GM23338 (cell line): ENCODE data around the gene STAT5B. TPM values are rescaled to one million over a fixed set of nuclear protein-coding genes. Genes with fewer than 3 reads are reported as not detected.

Experiments
- ATAC-seq: fragments of 200-7000 bp; cut with Tn5 transposase; 3 replicates; pipeline ENCODE4 v1.9.1; 2020
- DNase-seq: peaks from one replicate; pipeline ENCODE4 v3.0.0-alpha.2; 2015; ENCODE audit warnings: low spot score
- H2AFZ ChIP-seq: fragments of 200-600 bp; sonication (generic); 2 replicates; pipeline ENCODE4 v1.8.0; 2016; ENCODE audit warnings: antibody characterized with exemption, mild to moderate bottlenecking, moderate library complexity
- H3F3A ChIP-seq: fragments of 200-600 bp; sonication (generic); replicated peaks from 2 replicates; pipeline ENCODE4 v1.8.0; 2017; ENCODE audit warnings: antibody characterized with exemption, mixed run types, low read depth
- H3K27ac ChIP-seq: fragments of 200-600 bp; sonication (generic); 2 replicates; pipeline ENCODE4 v1.6.1; 2016; ENCODE audit warnings: low read depth
- H3K27me3 ChIP-seq: fragments of 200-600 bp; sonication (generic); 2 replicates; pipeline ENCODE4 v1.8.0; 2016; ENCODE audit warnings: mild to moderate bottlenecking, mixed run types, moderate library complexity; ENCODE audit not compliant: insufficient read depth
- H3K36me3 ChIP-seq: fragments of 200-600 bp; sonication (generic); 2 replicates; pipeline ENCODE4 v1.8.0; 2016; ENCODE audit warnings: mild to moderate bottlenecking; ENCODE audit not compliant: insufficient read depth
- H3K4me1 ChIP-seq: fragments of 200-600 bp; sonication (generic); 2 replicates; pipeline ENCODE4 v1.8.0; 2016; ENCODE audit warnings: mild to moderate bottlenecking, moderate library complexity; ENCODE audit not compliant: insufficient read depth
- H3K4me2 ChIP-seq: fragments of 200-600 bp; sonication (generic); 2 replicates; pipeline ENCODE4 v1.7.1; 2017; ENCODE audit warnings: mixed run types
- H3K4me3 ChIP-seq: fragments of 200-600 bp; sonication (generic); 2 replicates; pipeline ENCODE4 v1.6.1; 2016; ENCODE audit warnings: mixed run types
- H3K79me2 ChIP-seq: fragments of 200-600 bp; sonication (generic); replicated peaks from 2 replicates; pipeline ENCODE4 v1.8.0; 2017; ENCODE audit warnings: mild to moderate bottlenecking; ENCODE audit not compliant: insufficient read depth
- H3K9me2 ChIP-seq: fragments of 200-600 bp; sonication (generic); 2 replicates; pipeline ENCODE4 v1.8.0; 2017; ENCODE audit not compliant: insufficient read depth
- H4K20me1 ChIP-seq: fragments of 200-600 bp; sonication (generic); replicated peaks from 2 replicates; pipeline ENCODE4 v1.8.0; 2017; ENCODE audit warnings: mild to moderate bottlenecking; ENCODE audit not compliant: insufficient read depth
- H3K27ac Mint-ChIP-seq: 2 replicates; pipeline ENCODE4 v1.8.0; 2020; ENCODE audit warnings: inconsistent platforms, mild to moderate bottlenecking, moderate library complexity, mixed read lengths
- H3K27me3 Mint-ChIP-seq: 3 replicates; pipeline ENCODE4 v1.8.0; 2022; ENCODE audit warnings: low read depth, mild to moderate bottlenecking, moderate library complexity, mixed read lengths, inconsistent platforms; ENCODE audit not compliant: insufficient read depth, poor library complexity
- H3K36me3 Mint-ChIP-seq: 3 replicates; pipeline ENCODE4 v1.8.0; 2021; ENCODE audit warnings: low read depth, mild to moderate bottlenecking, inconsistent platforms, moderate library complexity, mixed read lengths
- H3K4me1 Mint-ChIP-seq: 3 replicates; pipeline ENCODE4 v1.8.0; 2020; ENCODE audit warnings: mild to moderate bottlenecking, inconsistent platforms, mixed read lengths
- H3K4me3 Mint-ChIP-seq: 3 replicates; pipeline ENCODE4 v1.8.0; 2021; ENCODE audit warnings: moderate library complexity, mild to moderate bottlenecking, inconsistent platforms, mixed read lengths
- H3K9me3 Mint-ChIP-seq: 3 replicates; pipeline ENCODE4 v1.8.0; 2020; ENCODE audit warnings: moderate library complexity, mild to moderate bottlenecking, inconsistent platforms, mixed read lengths
- EZH2 ChIP-seq: fragments of 200-600 bp; sonication (generic); IDR thresholded peaks from one replicate; pipeline ENCODE4 v1.8.0; 2017; ENCODE audit warnings: antibody characterized with exemption, mild to moderate bottlenecking, low read depth; ENCODE audit not compliant: unreplicated experiment
- NANOG ChIP-seq: IDR thresholded peaks from 2 replicates; pipeline ENCODE4 v1.6.1; 2016; ENCODE audit warnings: antibody characterized with exemption, borderline replicate concordance
- STAT1 ChIP-seq: IDR thresholded peaks from one replicate; pipeline ENCODE4 v1.6.1; 2016; ENCODE audit warnings: antibody characterized with exemption; ENCODE audit not compliant: unreplicated experiment
- ZNF331 ChIP-seq: fragments of 250-450 bp; sonication (Bioruptor Pico); IDR thresholded peaks from 2 replicates; pipeline ENCODE4 v1.5.0; 2020; ENCODE audit warnings: low read depth, mild to moderate bottlenecking, moderate library complexity
- ZNF462 ChIP-seq: fragments of 250-450 bp; sonication (Bioruptor Pico); IDR thresholded peaks from 2 replicates; pipeline ENCODE4 v1.5.0; 2020; ENCODE audit warnings: mild to moderate bottlenecking, moderate library complexity
- polyA plus RNA-seq: library from polyadenylated mRNA; unstranded; fragments of >200 nt; fragmentation: Nextera tagmentation; extraction: Ambion mirVana; gene quantifications from 2 replicates; pipeline ENCODE4 v1.2.1, GENCODE V29; 2016
- total RNA-seq: library from RNA; depleted of rRNA; stranded (reverse); fragments of >200 nt; shearing (Covaris generic); gene quantifications from 2 replicates; pipeline ENCODE4 v1.2.3, GENCODE V29; 2014

STAT5B gene
- total and polyA plus RNA-seq, 2 experiments from 2014 or later: 13.9 to 60.5 TPM

DNA sequence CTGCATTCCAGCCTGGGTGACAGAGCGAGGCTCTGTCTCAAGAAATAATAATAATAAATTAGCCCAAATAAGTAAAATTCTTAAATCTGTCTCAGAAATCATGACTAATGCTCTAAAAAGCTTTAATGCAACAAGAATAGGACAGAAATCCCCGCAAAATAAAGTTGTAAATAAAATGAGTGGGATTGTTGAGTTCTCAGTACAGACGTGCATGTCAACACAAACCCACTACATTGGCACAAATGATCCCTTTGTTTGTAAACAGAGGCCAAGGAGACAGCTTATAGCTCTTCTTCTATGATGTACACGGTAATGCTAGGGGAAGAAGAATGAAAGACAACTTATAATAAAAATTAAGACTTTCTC lies 6.0 kb downstream of the STAT5B start:
- Histone ChIP-seq H3K4me1 (peaks cover 46% of the 10 kb centered on the region), H2AFZ (no peak overlapping the region), H3K4me3 (no peak overlapping the region), H3K27me3 (no peaks in the 10 kb centered on the region), H3K9me2 (no peaks in the 10 kb centered on the region), H3F3A (no peaks in the 10 kb centered on the region), H4K20me1 (peaks cover 5% of the 10 kb centered on the region; the same call in 1 of the 2 replicates), H3K27ac (no peak overlapping the region), H3K4me2 (no peak overlapping the region), H3K36me3 (no peaks in the 10 kb centered on the region), H3K79me2 (peaks cover 100% of the 10 kb centered on the region)
- Mint-ChIP-seq H3K27me3 (peaks cover 3% of the 10 kb centered on the region), H3K27ac (no peak overlapping the region), H3K4me3 (no peak overlapping the region), H3K36me3 (peaks cover 3% of the 10 kb centered on the region; the same call in 1 of the 3 replicates), H3K9me3 (no peaks in the 10 kb centered on the region; the same call in 2 of the 3 replicates), H3K4me1 (peaks cover 42% of the 10 kb centered on the region)
- no peak for ATAC-seq
- DNase-seq: no peak
- no peak for TF ChIP-seq ZNF331 (CRISPR knock-in tag)
- TF ChIP-seq EZH2: no peak
- TF ChIP-seq NANOG: no peak

GRCh38 chr17:42268236-42268635 lies 8.0 kb downstream of the STAT5B start:
- H3K4me2 ChIP-seq: no peak overlapping the region
- TF ChIP-seq NANOG: no peak
- TF ChIP-seq STAT1: no peak
- no peak for TF ChIP-seq ZNF462 (CRISPR knock-in tag)
- H4K20me1 ChIP-seq: peaks cover 5% of the 10 kb centered on the region; the same call in 1 of the 2 replicates
- no peak overlapping the region for H3K27ac Mint-ChIP-seq
- ATAC-seq (no peak), DNase-seq (no peak)
- H3K36me3 ChIP-seq: no peaks in the 10 kb centered on the region
- no peaks in the 10 kb centered on the region for H3K9me2 ChIP-seq
- H3K4me3 Mint-ChIP-seq: no peak overlapping the region
- peaks cover 93% of the 10 kb centered on the region for H3K79me2 ChIP-seq
- no peak overlapping the region for H3K27ac ChIP-seq
- no peak overlapping the region for H2AFZ ChIP-seq
- peaks cover 27% of the 10 kb centered on the region for H3K4me1 ChIP-seq
- H3K27me3 Mint-ChIP-seq: peaks cover 3% of the 10 kb centered on the region
- no peaks in the 10 kb centered on the region; the same call in 2 of the 3 replicates for H3K9me3 Mint-ChIP-seq
- H3K27me3 ChIP-seq: no peaks in the 10 kb centered on the region
- H3K36me3 Mint-ChIP-seq: peaks cover 3% of the 10 kb centered on the region; the same call in 1 of the 3 replicates
- H3K4me3 ChIP-seq: no peak overlapping the region
- peaks cover 28% of the 10 kb centered on the region for H3K4me1 Mint-ChIP-seq
- H3F3A ChIP-seq: no peaks in the 10 kb centered on the region
